Measurements from ENCODE around the gene MTMR6.

- TF ChIP-seq POLR2AphosphoS5 (IDR thresholded peaks at IDR 0.05; ENCODE audit: borderline replicate concordance, low read depth, low read length) (no peak), FOXP2 (optimal IDR thresholded peaks at IDR 0.05; ENCODE audit: control extremely low read depth, extremely low read length, insufficient read depth) (no peak)
Observed at GRCh38 chr13:25213715-25214114, 73.6 kb downstream of the MTMR6 start.

All from SK-N-MC (cell line).